SK-N-SH treated with all-trans-retinoic acid at 6 μM for 48 hours (cell line): ENCODE results near the gene ST6GALNAC4.

Experiments used
- ATAC-seq: fragments of 200-7000 bp; cut with Tn5 transposase; 3 replicates; pipeline ENCODE4 v1.9.1; 2020; ENCODE audit warnings: mild to moderate bottlenecking, moderate library complexity
- ARNTL ChIP-seq: fragments of 450-650 bp; formaldehyde crosslinking; IDR thresholded peaks from 2 replicates; pipeline ENCODE4 v1.5.0; 2020; ENCODE audit warnings: low read depth, mild to moderate bottlenecking, moderate library complexity, borderline replicate concordance
- BACH2 ChIP-seq: fragments of 250-450 bp; sonication (Bioruptor Pico); IDR thresholded peaks from 2 replicates; pipeline ENCODE4 v1.9.0; 2021; ENCODE audit warnings: mild to moderate bottlenecking, borderline replicate concordance
- CREB5 ChIP-seq: fragments of 250-450 bp; sonication (Bioruptor Pico); IDR thresholded peaks from 2 replicates; pipeline ENCODE4 v1.5.1; 2020; ENCODE audit warnings: low read depth, mild to moderate bottlenecking, moderate library complexity
- CSDC2 ChIP-seq: fragments of 250-450 bp; sonication (Bioruptor Pico); IDR thresholded peaks from 2 replicates; pipeline ENCODE4 v1.5.0; 2020; ENCODE audit warnings: mild to moderate bottlenecking, moderate library complexity
- GLIS3 ChIP-seq: fragments of 250-450 bp; sonication (Bioruptor Pico); IDR thresholded peaks from 2 replicates; pipeline ENCODE4 v1.5.0; 2020; ENCODE audit warnings: mild to moderate bottlenecking, moderate library complexity
- ISL1 ChIP-seq: fragments of 250-450 bp; sonication (Bioruptor Pico); IDR thresholded peaks from 2 replicates; pipeline ENCODE4 v2.1.2; 2022; ENCODE audit warnings: mild to moderate bottlenecking, moderate library complexity
- OSR1 ChIP-seq: fragments of 250-450 bp; sonication (Bioruptor Pico); IDR thresholded peaks from 2 replicates; pipeline ENCODE4 v1.8.0; 2022; ENCODE audit warnings: moderate library complexity, mild to moderate bottlenecking, inconsistent platforms
- RARB ChIP-seq: fragments of 250-450 bp; sonication (Bioruptor Pico); IDR thresholded peaks from 2 replicates; pipeline ENCODE4 v1.8.0; 2021; ENCODE audit warnings: mild to moderate bottlenecking, moderate library complexity
- SNAI2 ChIP-seq: fragments of 250-450 bp; sonication (Bioruptor Pico); IDR thresholded peaks from 2 replicates; pipeline ENCODE4 v1.5.0; 2020; ENCODE audit warnings: mild to moderate bottlenecking, moderate library complexity
- TCF4 ChIP-seq: fragments of 250-450 bp; sonication (Bioruptor Pico); IDR thresholded peaks from 2 replicates; pipeline ENCODE4 v1.8.0; 2021; ENCODE audit warnings: mild to moderate bottlenecking, moderate library complexity, borderline replicate concordance
- TOX ChIP-seq: fragments of 250-450 bp; sonication (Bioruptor Pico); IDR thresholded peaks from 2 replicates; pipeline ENCODE4 v1.8.0; 2021; ENCODE audit warnings: mild to moderate bottlenecking, moderate library complexity, borderline replicate concordance
- TSHZ2 ChIP-seq: fragments of 250-450 bp; sonication (Bioruptor Pico); IDR thresholded peaks from 2 replicates; pipeline ENCODE4 v1.5.0; 2020; ENCODE audit warnings: mild to moderate bottlenecking, moderate library complexity
- ZC3H10 ChIP-seq: fragments of 250-450 bp; sonication (Bioruptor Pico); IDR thresholded peaks from 2 replicates; pipeline ENCODE4 v1.5.1; 2021; ENCODE audit warnings: mild to moderate bottlenecking, moderate library complexity
- ZFP3 ChIP-seq: fragments of 250-450 bp; sonication (Bioruptor Pico); IDR thresholded peaks from 2 replicates; pipeline ENCODE4 v1.5.0; 2020; ENCODE audit warnings: mild to moderate bottlenecking, moderate library complexity
- ZFP30 ChIP-seq: fragments of 450-650 bp; formaldehyde crosslinking; IDR thresholded peaks from 2 replicates; pipeline ENCODE4 v1.5.0; 2022; ENCODE audit warnings: mild to moderate bottlenecking, moderate library complexity
- ZNF565 ChIP-seq: fragments of 450-650 bp; formaldehyde crosslinking; conservative IDR thresholded peaks from 2 replicates; pipeline ENCODE4 v1.5.0; 2020; ENCODE audit warnings: low read depth, mild to moderate bottlenecking, moderate library complexity
- ZNF70 ChIP-seq: fragments of 450-650 bp; formaldehyde crosslinking; IDR thresholded peaks from 2 replicates; pipeline ENCODE4 v1.5.0; 2020; ENCODE audit warnings: mild to moderate bottlenecking, moderate library complexity
- ZNF8 ChIP-seq: fragments of 450-650 bp; formaldehyde crosslinking; IDR thresholded peaks from 2 replicates; pipeline ENCODE4 v1.5.0; 2020; ENCODE audit warnings: mild to moderate bottlenecking, moderate library complexity
- TF ChIP-seq, protein P1 (sequence below): fragments of 250-450 bp; sonication (Bioruptor Pico); IDR thresholded peaks from 2 replicates; pipeline ENCODE4 v1.5.1; 2021; ENCODE audit warnings: mild to moderate bottlenecking, moderate library complexity
- TF ChIP-seq, protein P2 (sequence below): fragments of 250-450 bp; sonication (Bioruptor Pico); IDR thresholded peaks from 2 replicates; pipeline ENCODE4 v1.8.0; 2021; ENCODE audit warnings: low read depth, mild to moderate bottlenecking, moderate library complexity, borderline replicate concordance

ST6GALNAC4 gene

DNA sequence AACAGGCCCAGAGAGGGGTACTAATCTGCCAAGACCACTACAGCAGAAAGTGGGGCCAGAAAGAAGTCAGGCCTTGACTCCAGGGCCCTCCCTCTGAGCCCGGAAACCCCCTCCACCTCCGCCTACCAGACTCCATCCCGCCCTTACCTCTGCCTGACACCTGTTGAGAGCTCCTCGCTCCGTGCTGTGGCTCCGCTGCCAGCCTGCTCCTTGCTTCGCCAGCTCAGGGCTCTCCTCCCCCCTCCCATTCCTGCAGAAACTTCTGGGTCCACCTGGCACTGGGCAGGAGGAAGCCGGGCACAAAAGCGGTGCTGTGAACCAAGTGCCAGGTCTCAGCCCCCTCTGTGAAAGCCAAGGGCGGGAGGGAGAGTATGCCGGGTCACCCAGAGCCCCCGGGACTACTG is 11.1 kb downstream of the ST6GALNAC4 start:
- ATAC-seq: no peak; the same call in 2 of the 3 replicates
- TF ChIP-seq TOX (CRISPR knock-in tag) (no peak), ZNF70 (CRISPR knock-in tag) (no peak), TSHZ2 (CRISPR knock-in tag) (no peak), SNAI2 (CRISPR knock-in tag) (no peak), TCF4 (no peak)

GRCh38 chr9:127905004-127905728 is 11.7 kb downstream of the ST6GALNAC4 start:
- no peak for ATAC-seq
- TF ChIP-seq, protein P1, sequence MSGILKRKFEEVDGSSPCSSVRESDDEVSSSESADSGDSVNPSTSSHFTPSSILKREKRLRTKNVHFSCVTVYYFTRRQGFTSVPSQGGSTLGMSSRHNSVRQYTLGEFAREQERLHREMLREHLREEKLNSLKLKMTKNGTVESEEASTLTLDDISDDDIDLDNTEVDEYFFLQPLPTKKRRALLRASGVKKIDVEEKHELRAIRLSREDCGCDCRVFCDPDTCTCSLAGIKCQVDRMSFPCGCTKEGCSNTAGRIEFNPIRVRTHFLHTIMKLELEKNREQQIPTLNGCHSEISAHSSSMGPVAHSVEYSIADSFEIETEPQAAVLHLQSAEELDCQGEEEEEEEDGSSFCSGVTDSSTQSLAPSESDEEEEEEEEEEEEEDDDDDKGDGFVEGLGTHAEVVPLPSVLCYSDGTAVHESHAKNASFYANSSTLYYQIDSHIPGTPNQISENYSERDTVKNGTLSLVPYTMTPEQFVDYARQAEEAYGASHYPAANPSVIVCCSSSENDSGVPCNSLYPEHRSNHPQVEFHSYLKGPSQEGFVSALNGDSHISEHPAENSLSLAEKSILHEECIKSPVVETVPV (CRISPR knock-in tag): no peak
- TF ChIP-seq ZNF8: no peak
- TF ChIP-seq, protein P2, sequence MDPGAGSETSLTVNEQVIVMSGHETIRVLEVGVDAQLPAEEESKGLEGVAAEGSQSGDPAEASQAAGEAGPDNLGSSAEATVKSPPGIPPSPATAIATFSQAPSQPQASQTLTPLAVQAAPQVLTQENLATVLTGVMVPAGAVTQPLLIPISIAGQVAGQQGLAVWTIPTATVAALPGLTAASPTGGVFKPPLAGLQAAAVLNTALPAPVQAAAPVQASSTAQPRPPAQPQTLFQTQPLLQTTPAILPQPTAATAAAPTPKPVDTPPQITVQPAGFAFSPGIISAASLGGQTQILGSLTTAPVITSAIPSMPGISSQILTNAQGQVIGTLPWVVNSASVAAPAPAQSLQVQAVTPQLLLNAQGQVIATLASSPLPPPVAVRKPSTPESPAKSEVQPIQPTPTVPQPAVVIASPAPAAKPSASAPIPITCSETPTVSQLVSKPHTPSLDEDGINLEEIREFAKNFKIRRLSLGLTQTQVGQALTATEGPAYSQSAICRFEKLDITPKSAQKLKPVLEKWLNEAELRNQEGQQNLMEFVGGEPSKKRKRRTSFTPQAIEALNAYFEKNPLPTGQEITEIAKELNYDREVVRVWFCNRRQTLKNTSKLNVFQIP: no peak
- no peak for TF ChIP-seq CSDC2
- TF ChIP-seq CREB5 (CRISPR knock-in tag): no peak
- no peak for TF ChIP-seq ZFP3
- TF ChIP-seq BACH2 (CRISPR knock-in tag): no peak
- no peak for TF ChIP-seq ZC3H10 (CRISPR knock-in tag)
- no peak for TF ChIP-seq ARNTL (CRISPR knock-in tag)
- no peak for TF ChIP-seq RARB
- TF ChIP-seq ZNF565 (CRISPR knock-in tag): no peak
- no peak for TF ChIP-seq ZFP30 (CRISPR knock-in tag)
- TF ChIP-seq OSR1 (CRISPR knock-in tag): no peak

DNA sequence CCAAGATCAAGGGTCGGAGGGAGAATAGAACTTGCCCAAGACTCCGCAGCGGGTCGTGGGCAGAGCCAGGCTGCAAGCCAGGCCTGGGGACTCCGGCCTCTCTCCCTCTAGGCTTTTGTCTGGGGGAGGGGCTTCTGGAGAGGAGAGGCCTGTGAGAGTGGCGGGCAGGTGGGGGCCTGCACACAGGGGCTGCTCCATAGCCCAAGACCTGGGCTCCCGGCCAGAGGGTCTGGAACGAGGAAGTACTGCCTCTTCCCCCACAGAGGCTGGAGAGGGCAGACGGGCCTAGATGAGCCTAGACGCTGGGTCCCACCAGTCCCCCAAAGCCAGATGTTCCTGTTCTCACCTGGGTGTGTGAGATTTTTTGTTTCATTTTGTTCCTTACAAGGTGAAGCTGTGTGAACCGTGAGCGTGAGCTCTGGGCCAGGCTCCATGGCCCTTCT is 12.3 kb downstream of the ST6GALNAC4 start:
- no peak for TF ChIP-seq BACH2 (CRISPR knock-in tag)
- no peak for TF ChIP-seq ZFP3
- no peak for TF ChIP-seq TSHZ2 (CRISPR knock-in tag)
- TF ChIP-seq ZNF565 (CRISPR knock-in tag): no peak
- TF ChIP-seq OSR1 (CRISPR knock-in tag): no peak
- TF ChIP-seq RARB: no peak
- TF ChIP-seq, protein P2: no peak
- no peak for TF ChIP-seq ZFP30 (CRISPR knock-in tag)
- no peak for TF ChIP-seq ISL1
- TF ChIP-seq GLIS3 (CRISPR knock-in tag): no peak
- no peak for TF ChIP-seq ZC3H10 (CRISPR knock-in tag)
- TF ChIP-seq ZNF70 (CRISPR knock-in tag): no peak
- ATAC-seq: no peak
